ENCODE measurements around the gene SLIT3. TPM values are rescaled to one million over a fixed set of nuclear protein-coding genes. Genes with fewer than 3 reads are reported as not detected.

SLIT3 gene
- total RNA-seq, 4 donors from 2014 or later, result 6.8 to 23.1 (median 13.3) TPM

- H3K36me3 ChIP-seq, result no peaks in the 10 kb centered on the region
- no peak overlapping the region for H3K4me3 ChIP-seq
- no peak overlapping the region for H3K27ac ChIP-seq
- TF ChIP-seq POLR2A (IDR thresholded peaks at IDR 0.05), result no peak
- TF ChIP-seq, protein P1, sequence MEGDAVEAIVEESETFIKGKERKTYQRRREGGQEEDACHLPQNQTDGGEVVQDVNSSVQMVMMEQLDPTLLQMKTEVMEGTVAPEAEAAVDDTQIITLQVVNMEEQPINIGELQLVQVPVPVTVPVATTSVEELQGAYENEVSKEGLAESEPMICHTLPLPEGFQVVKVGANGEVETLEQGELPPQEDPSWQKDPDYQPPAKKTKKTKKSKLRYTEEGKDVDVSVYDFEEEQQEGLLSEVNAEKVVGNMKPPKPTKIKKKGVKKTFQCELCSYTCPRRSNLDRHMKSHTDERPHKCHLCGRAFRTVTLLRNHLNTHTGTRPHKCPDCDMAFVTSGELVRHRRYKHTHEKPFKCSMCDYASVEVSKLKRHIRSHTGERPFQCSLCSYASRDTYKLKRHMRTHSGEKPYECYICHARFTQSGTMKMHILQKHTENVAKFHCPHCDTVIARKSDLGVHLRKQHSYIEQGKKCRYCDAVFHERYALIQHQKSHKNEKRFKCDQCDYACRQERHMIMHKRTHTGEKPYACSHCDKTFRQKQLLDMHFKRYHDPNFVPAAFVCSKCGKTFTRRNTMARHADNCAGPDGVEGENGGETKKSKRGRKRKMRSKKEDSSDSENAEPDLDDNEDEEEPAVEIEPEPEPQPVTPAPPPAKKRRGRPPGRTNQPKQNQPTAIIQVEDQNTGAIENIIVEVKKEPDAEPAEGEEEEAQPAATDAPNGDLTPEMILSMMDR (IDR thresholded peaks at IDR 0.05), result no peak
- no peaks in the 10 kb centered on the region for H3K27me3 ChIP-seq
- no peaks in the 10 kb centered on the region for H3K9me3 ChIP-seq
- no peak for DNase-seq
- H3K4me1 ChIP-seq, result no peaks in the 10 kb centered on the region
These were observed 230.5 kb downstream of the SLIT3 start for GRCh38 chr5:169070413-169070812.

- TF ChIP-seq, protein P1 (IDR thresholded peaks at IDR 0.05), result no peak
- TF ChIP-seq POLR2A (IDR thresholded peaks at IDR 0.05), result no peak
- Histone ChIP-seq H3K36me3 (no peaks in the 10 kb centered on the region), H3K27ac (no peak overlapping the region), H3K4me1 (no peaks in the 10 kb centered on the region), H3K27me3 (no peaks in the 10 kb centered on the region), H3K9me3 (no peaks in the 10 kb centered on the region), H3K4me3 (no peak overlapping the region)
- DNase-seq, result no peak
These were observed 233.2 kb downstream of the SLIT3 start for GRCh38 chr5:169067751-169068173.

DNA sequence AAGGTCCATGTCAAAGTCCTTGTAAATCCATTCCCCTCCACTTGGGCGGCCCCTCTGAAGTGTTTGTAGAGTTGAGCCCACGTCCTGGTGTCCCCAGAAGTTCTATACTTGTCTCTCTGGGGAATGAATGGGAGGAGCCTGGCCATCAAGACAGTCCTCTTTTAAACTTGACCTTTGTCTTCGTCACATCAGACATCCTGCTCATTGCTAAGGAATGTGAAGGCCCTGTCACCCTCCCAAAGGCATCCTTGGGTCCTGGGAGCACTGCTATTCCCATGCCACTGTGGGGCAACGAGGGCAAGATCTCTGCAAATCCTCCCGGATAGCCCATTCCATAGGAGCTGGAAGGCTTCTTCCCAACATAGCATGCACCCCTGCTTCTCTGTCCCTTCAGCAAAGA is 235.5 kb downstream of the SLIT3 start:
- no peak overlapping the region for H3K27ac ChIP-seq

GRCh38 chr5:169064093-169064492 is 236.8 kb downstream of the SLIT3 start:
- H3K27me3 ChIP-seq, result no peaks in the 10 kb centered on the region
- no peaks in the 10 kb centered on the region for H3K4me1 ChIP-seq
- no peak overlapping the region for H3K27ac ChIP-seq
- TF ChIP-seq POLR2A (IDR thresholded peaks at IDR 0.05), result no peak
- TF ChIP-seq, protein P1 (IDR thresholded peaks at IDR 0.05), result no peak
- no peaks in the 10 kb centered on the region for H3K9me3 ChIP-seq
- DNase-seq, result no peak
- no peak overlapping the region for H3K4me3 ChIP-seq
- H3K36me3 ChIP-seq, result no peaks in the 10 kb centered on the region

More for the DNA sequence above, 235.5 kb downstream of the SLIT3 start:
- no peak overlapping the region for H3K4me3 ChIP-seq
- no peaks in the 10 kb centered on the region for H3K4me1 ChIP-seq
- H3K9me3 ChIP-seq, result no peaks in the 10 kb centered on the region
- TF ChIP-seq POLR2A (IDR thresholded peaks at IDR 0.05), result no peak
- TF ChIP-seq, protein P1 (IDR thresholded peaks at IDR 0.05), result no peak
- no peaks in the 10 kb centered on the region for H3K27me3 ChIP-seq
- H3K36me3 ChIP-seq, result no peaks in the 10 kb centered on the region
- DNase-seq, result no peak

DNA sequence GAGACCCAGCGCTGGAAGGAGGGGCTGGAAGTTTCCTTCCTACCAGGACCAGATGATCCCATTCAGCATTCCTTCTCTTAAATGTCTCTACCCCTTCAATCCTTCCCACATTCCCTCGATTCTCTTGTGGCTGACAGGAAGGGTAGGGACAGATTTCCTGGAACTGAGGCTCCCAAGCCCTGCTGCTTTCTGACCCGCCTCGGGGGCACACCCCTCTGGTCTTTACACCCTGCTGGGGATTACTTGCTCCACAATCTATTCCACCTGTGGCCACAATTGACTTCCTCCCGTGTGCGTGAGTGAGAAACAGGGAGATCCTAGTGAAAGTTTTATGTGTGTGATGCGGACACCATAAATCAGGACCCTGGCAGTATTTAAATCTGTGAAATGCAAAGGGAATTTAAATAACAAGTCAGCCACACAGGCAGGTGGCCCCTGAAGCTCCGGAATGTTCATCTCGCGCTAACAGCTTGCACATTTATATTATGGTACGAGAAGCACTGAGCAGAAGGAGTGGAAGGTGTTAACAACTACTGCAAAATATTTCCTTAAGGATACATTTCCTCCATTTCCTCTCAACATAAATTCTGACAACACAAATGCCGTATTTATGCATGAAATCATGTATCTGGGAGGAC is 237.5 kb downstream of the SLIT3 start:
- no peaks in the 10 kb centered on the region for H3K9me3 ChIP-seq
- H3K4me3 ChIP-seq, result no peak overlapping the region
- H3K36me3 ChIP-seq, result no peaks in the 10 kb centered on the region
- TF ChIP-seq, protein P1 (IDR thresholded peaks at IDR 0.05), result no peak
- TF ChIP-seq POLR2A (IDR thresholded peaks at IDR 0.05), result no peak
- H3K4me1 ChIP-seq, result no peaks in the 10 kb centered on the region
- no peaks in the 10 kb centered on the region for H3K27me3 ChIP-seq
- no peak for DNase-seq
- H3K27ac ChIP-seq, result no peak overlapping the region

Data from Peyer's patch (tissue), 4 donors.